Measurements from ENCODE around the gene MBTPS2. TPM values are rescaled to one million over a fixed set of nuclear protein-coding genes. Genes with fewer than 3 reads are reported as not detected.
"Not testable (repeated sequence)": the region's sequence is repeated elsewhere in the genome, so short reads cannot be mapped to it uniquely, and the experiment has no call there.

The MBTPS2 gene
- total RNA-seq, 2 experiments from 2014 or later, result 3.1 to 15.8 TPM

- no peaks in the 10 kb centered on the region for H3K36me3 ChIP-seq (ENCODE audit: insufficient read depth, low read length)
- H3K9me3 ChIP-seq (ENCODE audit: low read length), result no peaks in the 10 kb centered on the region
- H3K79me2 ChIP-seq (ENCODE audit: insufficient read depth, low read depth, low read length), result no peaks in the 10 kb centered on the region
- TF ChIP-seq CTCF (conservative IDR thresholded peaks at IDR 0.05; ENCODE audit: low read length) (no peak), EZH2phosphoT487 (IDR thresholded peaks at IDR 0.05; ENCODE audit: borderline replicate concordance, low read depth, low read length) (no peak)
- CTCF ChIA-PET (ENCODE audit: unreplicated experiment), result no interaction called here
- H3K4me2 ChIP-seq (ENCODE audit: low read length), result no peak overlapping the region
- H4K20me1 ChIP-seq (ENCODE audit: insufficient read depth, low read length), result no peaks in the 10 kb centered on the region
- H3K27ac ChIP-seq (ENCODE audit: low read depth, low read length, poor library complexity, severe bottlenecking), result no peak overlapping the region
- H2AFZ ChIP-seq (ENCODE audit: low read length), result no peak overlapping the region
- no peak overlapping the region for H3K4me3 ChIP-seq (ENCODE audit: low read depth, low read length, poor library complexity, severe bottlenecking)
- no peak for DNase-seq (ENCODE audit: low spot score)
- BruUV-seq (replicated peaks), result no TSS peak
- no peaks in the 10 kb centered on the region for H3K9me2 ChIP-seq (ENCODE audit: insufficient read depth, low read length)
- no peaks in the 10 kb centered on the region for H3K4me1 ChIP-seq (ENCODE audit: insufficient read depth, low read length, poor library complexity, severe bottlenecking)
- intact Hi-C loops (cut with micrococcal nuclease; ENCODE audit: unreplicated experiment), result no loop called here
- POLR2A ChIA-PET, result no interaction called here
Observed at GRCh38 chrX:21865436-21865835, 26.0 kb downstream of the MBTPS2 start.

GRCh38 chrX:21870494-21870893, 31.1 kb downstream of the MBTPS2 start:
- Histone ChIP-seq H3K4me2 (ENCODE audit: low read length) (no peak overlapping the region), H2AFZ (ENCODE audit: low read length) (no peak overlapping the region), H3K4me1 (ENCODE audit: insufficient read depth, low read length, poor library complexity, severe bottlenecking) (no peaks in the 10 kb centered on the region), H3K79me2 (ENCODE audit: insufficient read depth, low read depth, low read length) (no peaks in the 10 kb centered on the region), H3K9me3 (ENCODE audit: low read length) (no peaks in the 10 kb centered on the region), H3K27ac (ENCODE audit: low read depth, low read length, poor library complexity, severe bottlenecking) (no peak overlapping the region), H3K4me3 (ENCODE audit: low read depth, low read length, poor library complexity, severe bottlenecking) (no peak overlapping the region), H4K20me1 (ENCODE audit: insufficient read depth, low read length) (no peaks in the 10 kb centered on the region), H3K9me2 (ENCODE audit: insufficient read depth, low read length) (no peaks in the 10 kb centered on the region), H3K36me3 (ENCODE audit: insufficient read depth, low read length) (no peaks in the 10 kb centered on the region)
- DNase-seq (ENCODE audit: low spot score), result no peak
- CTCF ChIA-PET (ENCODE audit: unreplicated experiment), result no interaction called here
- TF ChIP-seq CTCF (conservative IDR thresholded peaks at IDR 0.05; ENCODE audit: low read length), result no peak
- no peak for TF ChIP-seq EZH2phosphoT487 (IDR thresholded peaks at IDR 0.05; ENCODE audit: borderline replicate concordance, low read depth, low read length)
- POLR2A ChIA-PET, result interaction anchor here (0.7 kb wide), 1 partner anchor 9 kb away, joined by 3 read pairs; no protein-coding TSS in a partner anchor
- intact Hi-C loops (cut with micrococcal nuclease; ENCODE audit: unreplicated experiment), result no loop called here
- no TSS peak for BruUV-seq (replicated peaks)

GRCh38 chrX:21873063-21873775, 33.8 kb downstream of the MBTPS2 start:
- TF ChIP-seq CTCF (conservative IDR thresholded peaks at IDR 0.05; ENCODE audit: low read length) (no peak), EZH2phosphoT487 (IDR thresholded peaks at IDR 0.05; ENCODE audit: borderline replicate concordance, low read depth, low read length) (no peak)
- Histone ChIP-seq H3K27ac (ENCODE audit: low read depth, low read length, poor library complexity, severe bottlenecking) (no peak overlapping the region), H2AFZ (ENCODE audit: low read length) (no peak overlapping the region), H3K36me3 (ENCODE audit: insufficient read depth, low read length) (no peaks in the 10 kb centered on the region), H3K4me2 (ENCODE audit: low read length) (no peak overlapping the region), H3K9me3 (ENCODE audit: low read length) (no peaks in the 10 kb centered on the region), H3K9me2 (ENCODE audit: insufficient read depth, low read length) (no peaks in the 10 kb centered on the region), H3K79me2 (ENCODE audit: insufficient read depth, low read depth, low read length) (no peaks in the 10 kb centered on the region), H3K4me1 (ENCODE audit: insufficient read depth, low read length, poor library complexity, severe bottlenecking) (no peaks in the 10 kb centered on the region), H3K4me3 (ENCODE audit: low read depth, low read length, poor library complexity, severe bottlenecking) (no peak overlapping the region), H4K20me1 (ENCODE audit: insufficient read depth, low read length) (no peaks in the 10 kb centered on the region)
- ChIA-PET CTCF (ENCODE audit: unreplicated experiment) (no interaction called here), POLR2A (interaction anchor here (0.8 to 0.9 kb wide), 2 partner anchors 9 to 99 kb away, joined by 3 to 4 read pairs; no protein-coding TSS in a partner anchor)
- no TSS peak for BruUV-seq (replicated peaks)
- DNase-seq (ENCODE audit: low spot score), result no peak
- intact Hi-C loops (cut with micrococcal nuclease; ENCODE audit: unreplicated experiment), result no loop called here

GRCh38 chrX:21874182-21874581, 34.8 kb downstream of the MBTPS2 start:
- H3K27ac ChIP-seq (ENCODE audit: low read depth, low read length, poor library complexity, severe bottlenecking); H3K4me1 ChIP-seq (ENCODE audit: insufficient read depth, low read length, poor library complexity, severe bottlenecking); BruUV-seq (replicated peaks); H4K20me1 ChIP-seq (ENCODE audit: insufficient read depth, low read length); H3K4me2 ChIP-seq (ENCODE audit: low read length); DNase-seq (ENCODE audit: low spot score); H3K79me2 ChIP-seq (ENCODE audit: insufficient read depth, low read depth, low read length); CTCF ChIA-PET (ENCODE audit: unreplicated experiment); H3K36me3 ChIP-seq (ENCODE audit: insufficient read depth, low read length); H3K4me3 ChIP-seq (ENCODE audit: low read depth, low read length, poor library complexity, severe bottlenecking); H3K9me2 ChIP-seq (ENCODE audit: insufficient read depth, low read length); H2AFZ ChIP-seq (ENCODE audit: low read length); H3K9me3 ChIP-seq (ENCODE audit: low read length); intact Hi-C loops (cut with micrococcal nuclease; ENCODE audit: unreplicated experiment): not testable (repeated sequence)
- POLR2A ChIA-PET, result interaction anchor here (0.6 to 0.9 kb wide), 2 partner anchors 10 to 20 kb away, joined by 3 read pairs; no protein-coding TSS in a partner anchor

Measured in OCI-LY7 (cell line).